ENCODE measurements around the gene NDUFS8. TPM values are rescaled to one million over a fixed set of nuclear protein-coding genes. Genes with fewer than 3 reads are reported as not detected.

NDUFS8 gene
- total and polyA plus RNA-seq, 2 of the 13 experiments (the other 11 are each of a cell fraction or from before 2014, with no cell fraction given), result 96.7 to 158 TPM

- H3K4me3 ChIP-seq (replicated peaks in 1 of 3; ENCODE audit: insufficient read depth in 1 of 3, low read depth in 2 of 3, low read length in 3 of 3), result peak overlapping the region; percentile 41 to 77 (median 53)
- FAIRE-seq (no peak), DNase-seq (ENCODE audit: low spot score) (no peak), ATAC-seq (no peak)
- H4K20me1 ChIP-seq (ENCODE audit: insufficient read depth, low read length), result no peaks in the 10 kb centered on the region
- CTCF ChIA-PET (ENCODE audit: low intra/inter-chr PET ratio, low total read pairs), result interaction anchor here (1.4 kb wide), 1 partner anchor 11 kb away, joined by 7 read pairs; no protein-coding TSS in a partner anchor
- H3K9me3 ChIP-seq (ENCODE audit: low read length), result no peaks in the 10 kb centered on the region
- intact Hi-C loops (cut with micrococcal nuclease; ENCODE audit: unreplicated experiment), result loop anchor here (1.0 kb wide), 1 partner anchor 8 kb away; no protein-coding TSS in a partner anchor
- POLR2A ChIA-PET, result interaction anchor here (0.7 to 2.9 kb wide), 17 partner anchors 8 to 288 kb away, joined by 3 to 15 read pairs (median 3); partner anchors contain the start of gene NDUFS8
- H3K27me3 ChIP-seq (ENCODE audit: control insufficient read depth in 1 of 2, insufficient read depth in 2 of 2, low read length in 2 of 2), result no peaks in the 10 kb centered on the region
- no peak overlapping the region for H2AFZ ChIP-seq (ENCODE audit: low read length)
- H3K79me2 ChIP-seq (ENCODE audit: insufficient read depth, low read length), result no peaks in the 10 kb centered on the region
- H3K9ac ChIP-seq (ENCODE audit: insufficient read depth, low read depth, low read length), result peak overlapping the region; percentile 76
- no TSS peak for BruUV-seq (replicated peaks)
- 2% methylated on average over 12 of the region's 12 CpGs for WGBS (ENCODE audit: low lambda C conversion rate)
- peak overlapping the region; percentile 96 for H3K4me2 ChIP-seq (ENCODE audit: low read depth, low read length)
- H3K27ac ChIP-seq (ENCODE audit: extremely low read length, insufficient read depth, low read length), result peak overlapping the region; percentile 78
- peaks cover 94% of the 10 kb centered on the region for H3K4me1 ChIP-seq (ENCODE audit: insufficient read depth, low read length)
- no peaks in the 10 kb centered on the region for H3K36me3 ChIP-seq (replicated peaks in 1 of 2; ENCODE audit: control insufficient read depth in 1 of 2, insufficient read depth in 2 of 2, low read length in 2 of 2)
- in situ Hi-C loops (cut with HindIII; ENCODE audit: extremely low pct_ligation_motif_present, low pct_unique_long_range_greater_than_20kb), result no loop called here
- 0 out of 2 replicates have a peak, but pooled peaks have one; percentile 30 for TF ChIP-seq ARID2 (CRISPR knock-in tag; IDR thresholded peaks at IDR 0.05; ENCODE audit: borderline replicate concordance)
- TF ChIP-seq NCOA5 (CRISPR knock-in tag; IDR thresholded peaks at IDR 0.05), result no peak
- TF ChIP-seq KDM4B (CRISPR knock-in tag; IDR thresholded peaks at IDR 0.05), result no peak
- no peak for TF ChIP-seq GPN1 (CRISPR knock-in tag; IDR thresholded peaks at IDR 0.05; ENCODE audit: borderline replicate concordance)
- TF ChIP-seq SNAPC2 (CRISPR knock-in tag; IDR thresholded peaks at IDR 0.05), result no peak
- 0 out of 2 replicates have a peak, but pooled peaks have one; percentile 33 for TF ChIP-seq TRAFD1 (CRISPR knock-in tag; IDR thresholded peaks at IDR 0.05; ENCODE audit: borderline replicate concordance)
- no peak for TF ChIP-seq HMGXB3 (CRISPR knock-in tag; IDR thresholded peaks at IDR 0.05; ENCODE audit: borderline replicate concordance)
- peak; percentile 49; the same call in 1 of the 2 replicates for TF ChIP-seq STAG1 (CRISPR knock-in tag; IDR thresholded peaks at IDR 0.05)
- TF ChIP-seq ZSCAN22 (CRISPR knock-in tag; IDR thresholded peaks at IDR 0.05), result no peak
- peak; percentile 54; the same call in 1 of the 2 replicates for TF ChIP-seq ZNF362 (CRISPR knock-in tag; IDR thresholded peaks at IDR 0.05; ENCODE audit: borderline replicate concordance)
- TF ChIP-seq ZNF784 (CRISPR knock-in tag; IDR thresholded peaks at IDR 0.05; ENCODE audit: borderline replicate concordance), result 0 out of 2 replicates have a peak, but pooled peaks have one; percentile 7
- no peak for TF ChIP-seq TEF (CRISPR knock-in tag; IDR thresholded peaks at IDR 0.05)
- 0 out of 2 replicates have a peak, but pooled peaks have one; percentile 11 for TF ChIP-seq ZNF879 (CRISPR knock-in tag; IDR thresholded peaks at IDR 0.05)
- TF ChIP-seq RFXAP (CRISPR knock-in tag; IDR thresholded peaks at IDR 0.05; ENCODE audit: borderline replicate concordance), result no peak
Measured at GRCh38 chr11:68009391-68010089, 20.9 kb upstream of the NDUFS8 start.
